HG03103 (cell line): Measurements from ENCODE around the gene PMAIP1.
"Not testable (repeated sequence)": the region's sequence is repeated elsewhere in the genome, so short reads cannot be mapped to it uniquely, and the experiment has no call there.

Experiments used
- ATAC-seq: cut with Tn5 transposase; IDR thresholded peaks from one replicate; pipeline ENCODE4 v1.9.1; 2021; ENCODE audit warnings: low read depth; ENCODE audit not compliant: unreplicated experiment

Gene PMAIP1

GRCh38 chr18:59899298-59900221 lies at the start of gene PMAIP1:
TSS of gene PMAIP1 (plus strand) at chr18:59899996. CDS start at chr18:59900178, 182 bp downstream.
- ATAC-seq, result peak; percentile 67

GRCh38 chr18:59851784-59852399 lies 47.9 kb upstream of the PMAIP1 start:
- ATAC-seq, result no peak

GRCh38 chr18:59852548-59852947 lies 47.2 kb upstream of the PMAIP1 start:
- no peak for ATAC-seq

- ATAC-seq, result no peak
Measured at GRCh38 chr18:59853380-59853779, 46.4 kb upstream of the PMAIP1 start.

- ATAC-seq, result not testable (repeated sequence)
Measured at GRCh38 chr18:59853988-59854387, 45.8 kb upstream of the PMAIP1 start.

GRCh38 chr18:59861009-59861408 lies 38.8 kb upstream of the PMAIP1 start:
- ATAC-seq, result no peak

GRCh38 chr18:59861963-59862819 lies 37.6 kb upstream of the PMAIP1 start:
- ATAC-seq, result peak; percentile 78

- no peak for ATAC-seq
Measured at GRCh38 chr18:59865241-59865986, 34.4 kb upstream of the PMAIP1 start.

GRCh38 chr18:59866551-59867269 lies 33.1 kb upstream of the PMAIP1 start:
- ATAC-seq, result no peak

GRCh38 chr18:59867337-59868104 lies 32.3 kb upstream of the PMAIP1 start:
- ATAC-seq, result no peak

GRCh38 chr18:59870623-59871130 lies 29.1 kb upstream of the PMAIP1 start:
- no peak for ATAC-seq

GRCh38 chr18:59871711-59872362 lies 28.0 kb upstream of the PMAIP1 start:
- ATAC-seq, result no peak

- no peak for ATAC-seq
Measured at GRCh38 chr18:59873641-59874040, 26.2 kb upstream of the PMAIP1 start.

- no peak for ATAC-seq
Measured at GRCh38 chr18:59874166-59874565, 25.6 kb upstream of the PMAIP1 start.

- peak; percentile 60 for ATAC-seq
Measured at GRCh38 chr18:59876310-59876626, 23.5 kb upstream of the PMAIP1 start.

GRCh38 chr18:59877361-59877760 lies 22.4 kb upstream of the PMAIP1 start:
- ATAC-seq, result no peak

- ATAC-seq, result peak; percentile 41
Measured at GRCh38 chr18:59878644-59879043, 21.2 kb upstream of the PMAIP1 start.
